Measurements from ENCODE around the gene FOXK2. TPM values are rescaled to one million over a fixed set of nuclear protein-coding genes. Genes with fewer than 3 reads are reported as not detected.
"Not testable (repeated sequence)": the region's sequence is repeated elsewhere in the genome, so short reads cannot be mapped to it uniquely, and the experiment has no call there.

The FOXK2 gene
- total RNA-seq, 1 experiment from 2014 or later = 22.4 TPM

DNA sequence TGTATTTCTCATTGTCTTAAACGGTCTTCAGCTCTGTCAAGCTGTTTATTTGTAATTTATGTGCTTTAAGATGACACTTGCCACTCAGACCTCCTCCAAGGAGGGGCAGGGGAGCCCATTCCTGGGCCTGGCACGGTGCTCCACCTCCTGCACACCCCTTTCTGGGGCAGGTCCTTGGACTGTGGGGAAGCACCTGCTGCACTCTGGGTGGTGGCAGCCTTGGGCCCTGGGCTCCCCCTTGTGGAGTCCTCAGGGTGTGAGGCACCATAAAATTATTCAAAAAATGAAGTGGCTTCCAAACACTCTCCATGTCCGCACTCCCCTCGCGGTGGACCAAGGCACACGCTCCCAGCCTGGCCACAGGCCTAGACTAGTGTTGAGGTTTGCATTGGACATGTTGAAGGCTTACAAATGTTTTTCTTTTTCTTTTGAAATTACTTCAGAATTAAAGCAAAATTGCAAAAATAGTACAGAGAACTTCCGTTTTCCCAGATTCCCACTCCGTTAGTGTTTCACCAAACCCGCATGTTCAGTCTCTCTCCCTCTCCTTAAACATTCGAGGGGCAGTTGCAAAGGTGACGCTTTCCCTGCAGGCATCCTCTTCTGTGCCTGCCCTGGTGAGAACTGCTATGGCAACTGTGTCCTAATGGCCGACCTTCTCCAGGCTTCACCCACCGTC, 32.4 kb downstream of the FOXK2 start:
- H3K27me3 ChIP-seq (ENCODE audit: low read length) = no peaks in the 10 kb centered on the region
- H4K20me1 ChIP-seq (ENCODE audit: insufficient read depth, low read depth, low read length) = peaks cover 60% of the 10 kb centered on the region
- no peak overlapping the region for H3K9ac ChIP-seq (ENCODE audit: low read length)
- no peak overlapping the region for H3K4me3 ChIP-seq (ENCODE audit: low read length)
- H3K36me3 ChIP-seq (ENCODE audit: insufficient read depth, low read length) = no peaks in the 10 kb centered on the region
- no peaks in the 10 kb centered on the region for H3K9me3 ChIP-seq (ENCODE audit: low read length)
- peak; percentile 92 for DNase-seq
- no peaks in the 10 kb centered on the region for H3K9me2 ChIP-seq (replicated peaks; ENCODE audit: insufficient read depth, low read length)
- no peak overlapping the region for H2AFZ ChIP-seq (ENCODE audit: low read length)
- no peak overlapping the region for H3K27ac ChIP-seq (ENCODE audit: low read length)
- peaks cover 45% of the 10 kb centered on the region for H3K79me2 ChIP-seq (ENCODE audit: low read length)
- H3K4me2 ChIP-seq (ENCODE audit: low read depth, low read length, poor library complexity, severe bottlenecking) = no peak overlapping the region
- H3K4me1 ChIP-seq (ENCODE audit: low read length) = peaks cover 38% of the 10 kb centered on the region

DNA sequence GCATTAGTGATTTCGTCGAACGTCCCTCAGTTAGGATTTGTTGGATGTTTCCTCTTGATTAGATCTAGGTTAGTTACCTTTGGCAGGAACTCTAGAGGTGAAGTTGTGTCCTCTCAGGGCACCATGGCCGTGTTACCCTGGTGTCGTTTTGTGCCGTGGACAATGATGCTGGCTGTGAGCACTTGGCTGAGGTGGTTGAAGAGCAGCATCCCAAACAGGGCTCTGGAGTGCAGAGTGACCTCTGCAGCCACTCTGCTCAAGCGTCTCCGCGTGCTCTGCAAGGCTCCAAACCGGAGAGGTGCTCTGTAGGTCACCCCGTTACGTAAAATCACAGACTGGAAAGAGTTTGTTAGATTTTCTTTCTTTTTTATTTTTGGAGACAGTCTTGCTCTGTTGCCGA, 33.0 kb downstream of the FOXK2 start:
- Histone ChIP-seq H3K4me3 (ENCODE audit: low read length) (no peak overlapping the region), H3K79me2 (ENCODE audit: low read length) (peaks cover 43% of the 10 kb centered on the region), H3K9me2 (replicated peaks; ENCODE audit: insufficient read depth, low read length) (no peaks in the 10 kb centered on the region), H3K4me2 (ENCODE audit: low read depth, low read length, poor library complexity, severe bottlenecking) (no peak overlapping the region), H3K36me3 (ENCODE audit: insufficient read depth, low read length) (no peaks in the 10 kb centered on the region), H4K20me1 (ENCODE audit: insufficient read depth, low read depth, low read length) (peaks cover 55% of the 10 kb centered on the region), H3K27me3 (ENCODE audit: low read length) (no peaks in the 10 kb centered on the region), H3K9ac (ENCODE audit: low read length) (no peak overlapping the region), H2AFZ (ENCODE audit: low read length) (no peak overlapping the region), H3K27ac (ENCODE audit: low read length) (no peak overlapping the region), H3K4me1 (ENCODE audit: low read length) (peaks cover 35% of the 10 kb centered on the region), H3K9me3 (ENCODE audit: low read length) (no peaks in the 10 kb centered on the region)
- DNase-seq = no peak

DNA sequence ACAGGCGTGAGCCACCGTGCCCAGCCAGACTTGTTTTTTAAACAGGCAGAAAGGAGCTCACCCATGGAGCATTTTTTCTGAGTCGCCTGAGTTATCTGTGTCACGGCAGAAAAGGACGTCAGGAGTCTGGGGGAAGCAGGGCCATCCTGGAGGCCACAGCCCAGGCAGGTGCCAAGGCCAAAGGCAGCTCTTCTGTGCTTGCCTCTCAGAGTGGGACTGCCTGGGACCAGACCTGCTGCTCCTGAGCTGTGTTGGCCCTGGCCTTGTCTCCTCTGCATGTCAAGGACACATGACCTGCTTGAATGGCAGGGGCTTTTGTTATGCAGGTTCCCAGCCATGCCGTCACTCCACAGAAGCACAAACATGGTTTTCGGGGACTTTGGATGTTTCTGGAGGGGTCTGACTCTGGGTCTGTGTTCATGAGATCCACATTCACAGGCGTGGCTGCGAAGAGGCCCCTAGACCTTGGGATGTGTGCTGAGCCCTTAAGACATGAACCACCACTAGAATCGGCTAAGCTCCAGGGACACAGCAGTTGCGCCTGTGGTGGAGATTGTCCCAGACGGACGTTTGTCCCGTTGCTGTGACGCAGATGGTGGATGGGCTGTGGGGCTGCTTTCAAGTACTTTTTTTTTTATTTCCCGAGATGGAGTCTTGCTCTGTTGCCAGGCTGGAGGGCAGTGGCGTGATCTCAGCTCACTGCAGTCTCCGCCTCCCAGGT, 33.8 kb downstream of the FOXK2 start:
- Histone ChIP-seq H3K9me2 (replicated peaks; ENCODE audit: insufficient read depth, low read length) (no peaks in the 10 kb centered on the region), H3K4me3 (ENCODE audit: low read length) (peak overlapping the region; percentile 59; the same call in 1 of the 2 replicates), H3K9ac (ENCODE audit: low read length) (peak overlapping the region; percentile 52), H3K27me3 (ENCODE audit: low read length) (no peaks in the 10 kb centered on the region), H3K9me3 (ENCODE audit: low read length) (no peaks in the 10 kb centered on the region), H3K27ac (ENCODE audit: low read length) (no peak overlapping the region), H3K79me2 (ENCODE audit: low read length) (peaks cover 43% of the 10 kb centered on the region), H4K20me1 (ENCODE audit: insufficient read depth, low read depth, low read length) (peaks cover 52% of the 10 kb centered on the region), H3K4me1 (ENCODE audit: low read length) (peaks cover 35% of the 10 kb centered on the region), H3K36me3 (ENCODE audit: insufficient read depth, low read length) (no peaks in the 10 kb centered on the region), H2AFZ (ENCODE audit: low read length) (no peak overlapping the region), H3K4me2 (ENCODE audit: low read depth, low read length, poor library complexity, severe bottlenecking) (peak overlapping the region; percentile 89)
- no peak for DNase-seq

DNA sequence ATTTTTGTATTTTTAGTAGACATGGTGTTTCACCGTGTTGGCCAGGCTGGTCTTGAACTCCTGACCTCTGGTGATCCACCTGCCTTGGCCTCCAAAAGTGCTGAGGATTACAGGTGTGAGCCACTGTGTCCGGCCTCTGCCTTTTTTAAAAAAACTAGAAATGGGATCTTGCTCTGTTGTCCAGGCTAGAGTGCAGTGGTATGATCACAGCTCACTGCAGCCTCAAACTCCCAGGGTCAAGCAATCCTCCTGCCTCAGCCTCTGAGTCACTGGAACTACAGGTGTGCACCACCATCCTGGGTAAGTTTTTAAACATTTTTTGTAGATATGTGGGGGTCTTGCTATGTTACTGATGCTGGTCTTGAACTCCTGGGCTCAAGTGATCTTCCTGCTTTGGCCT, 38.0 kb downstream of the FOXK2 start:
- H3K4me1 ChIP-seq (ENCODE audit: low read length) = peaks cover 26% of the 10 kb centered on the region
- not testable (repeated sequence) for H3K36me3 ChIP-seq (ENCODE audit: insufficient read depth, low read length); H3K4me3 ChIP-seq (ENCODE audit: low read length); H3K9ac ChIP-seq (ENCODE audit: low read length); H3K9me2 ChIP-seq (replicated peaks; ENCODE audit: insufficient read depth, low read length); H3K27ac ChIP-seq (ENCODE audit: low read length); DNase-seq; H3K4me2 ChIP-seq (ENCODE audit: low read depth, low read length, poor library complexity, severe bottlenecking); H3K9me3 ChIP-seq (ENCODE audit: low read length); H3K27me3 ChIP-seq (ENCODE audit: low read length); H2AFZ ChIP-seq (ENCODE audit: low read length)
- H4K20me1 ChIP-seq (ENCODE audit: insufficient read depth, low read depth, low read length) = peaks cover 39% of the 10 kb centered on the region
- peaks cover 75% of the 10 kb centered on the region for H3K79me2 ChIP-seq (ENCODE audit: low read length)

DNA sequence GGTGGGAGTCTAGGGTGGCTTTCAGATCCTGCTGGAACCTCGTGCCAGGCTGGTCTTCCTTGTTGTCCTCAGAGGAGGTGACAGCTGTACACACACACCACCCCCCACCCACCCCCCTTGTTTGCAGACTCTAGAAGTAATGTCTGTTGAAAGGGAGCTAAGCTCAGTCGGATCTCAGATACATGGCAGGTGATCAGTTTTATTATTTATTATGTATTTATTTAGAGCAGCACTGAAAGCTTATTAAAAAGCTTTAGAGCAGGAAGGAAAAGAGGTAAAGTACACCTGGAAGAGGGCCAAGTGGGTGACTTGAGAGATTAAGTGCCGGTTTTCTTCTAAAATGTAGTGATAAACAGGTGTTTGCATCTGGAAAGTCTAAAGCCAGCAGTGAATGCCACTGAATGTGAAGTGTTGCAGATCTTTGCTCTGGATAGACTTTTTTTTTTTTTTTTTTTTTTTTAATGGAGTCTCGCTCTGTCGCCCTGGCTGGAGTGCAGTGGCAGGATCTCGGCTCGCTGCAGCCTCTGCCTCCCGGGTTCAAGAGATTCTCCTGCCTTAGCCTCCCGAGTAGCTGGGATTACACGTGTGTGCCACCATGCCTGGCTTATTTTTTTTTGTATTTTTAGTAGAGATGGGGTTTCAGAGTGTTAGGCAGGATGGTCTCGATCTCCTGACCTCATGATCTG, 40.2 kb downstream of the FOXK2 start:
- no peak overlapping the region for H3K4me3 ChIP-seq (ENCODE audit: low read length)
- no peak overlapping the region for H2AFZ ChIP-seq (ENCODE audit: low read length)
- DNase-seq = no peak
- no peak overlapping the region for H3K4me2 ChIP-seq (ENCODE audit: low read depth, low read length, poor library complexity, severe bottlenecking)
- no peak overlapping the region for H3K27ac ChIP-seq (ENCODE audit: low read length)
- no peaks in the 10 kb centered on the region for H3K27me3 ChIP-seq (ENCODE audit: low read length)
- peaks cover 22% of the 10 kb centered on the region for H4K20me1 ChIP-seq (ENCODE audit: insufficient read depth, low read depth, low read length)
- H3K79me2 ChIP-seq (ENCODE audit: low read length) = peaks cover 71% of the 10 kb centered on the region
- H3K36me3 ChIP-seq (ENCODE audit: insufficient read depth, low read length) = no peaks in the 10 kb centered on the region
- H3K9me2 ChIP-seq (replicated peaks; ENCODE audit: insufficient read depth, low read length) = no peaks in the 10 kb centered on the region
- H3K4me1 ChIP-seq (ENCODE audit: low read length) = peaks cover 8% of the 10 kb centered on the region
- H3K9ac ChIP-seq (ENCODE audit: low read length) = no peak overlapping the region
- no peaks in the 10 kb centered on the region for H3K9me3 ChIP-seq (ENCODE audit: low read length)

DNA sequence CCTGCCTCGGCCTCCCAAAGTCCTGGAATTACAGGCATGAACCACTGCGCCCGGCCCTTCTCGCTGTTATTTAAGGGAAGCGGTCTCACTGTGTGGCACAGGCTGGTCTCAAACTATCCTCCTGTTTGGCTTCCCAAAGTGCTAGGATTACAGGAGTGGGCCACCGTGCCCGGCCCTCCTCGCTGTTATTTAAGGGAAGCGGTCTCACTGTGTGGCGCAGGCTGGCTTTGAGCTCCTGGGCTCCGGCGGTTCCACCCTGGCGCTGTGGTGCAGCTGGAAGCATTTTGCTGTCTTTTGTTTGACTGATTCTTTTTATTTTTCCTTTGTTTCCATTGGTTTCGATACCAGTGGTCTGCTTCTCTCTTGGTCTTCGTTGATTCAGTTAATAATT, 40.7 kb downstream of the FOXK2 start:
- Histone ChIP-seq H4K20me1 (ENCODE audit: insufficient read depth, low read depth, low read length) (peaks cover 22% of the 10 kb centered on the region), H3K4me2 (ENCODE audit: low read depth, low read length, poor library complexity, severe bottlenecking) (no peak overlapping the region), H3K9ac (ENCODE audit: low read length) (no peak overlapping the region), H3K9me3 (ENCODE audit: low read length) (no peaks in the 10 kb centered on the region), H3K4me1 (ENCODE audit: low read length) (peaks cover 3% of the 10 kb centered on the region), H3K79me2 (ENCODE audit: low read length) (peaks cover 66% of the 10 kb centered on the region), H3K27me3 (ENCODE audit: low read length) (no peaks in the 10 kb centered on the region), H3K36me3 (ENCODE audit: insufficient read depth, low read length) (no peaks in the 10 kb centered on the region), H2AFZ (ENCODE audit: low read length) (no peak overlapping the region), H3K9me2 (replicated peaks; ENCODE audit: insufficient read depth, low read length) (no peaks in the 10 kb centered on the region), H3K27ac (ENCODE audit: low read length) (no peak overlapping the region), H3K4me3 (ENCODE audit: low read length) (no peak overlapping the region)
- DNase-seq = no peak

DNA sequence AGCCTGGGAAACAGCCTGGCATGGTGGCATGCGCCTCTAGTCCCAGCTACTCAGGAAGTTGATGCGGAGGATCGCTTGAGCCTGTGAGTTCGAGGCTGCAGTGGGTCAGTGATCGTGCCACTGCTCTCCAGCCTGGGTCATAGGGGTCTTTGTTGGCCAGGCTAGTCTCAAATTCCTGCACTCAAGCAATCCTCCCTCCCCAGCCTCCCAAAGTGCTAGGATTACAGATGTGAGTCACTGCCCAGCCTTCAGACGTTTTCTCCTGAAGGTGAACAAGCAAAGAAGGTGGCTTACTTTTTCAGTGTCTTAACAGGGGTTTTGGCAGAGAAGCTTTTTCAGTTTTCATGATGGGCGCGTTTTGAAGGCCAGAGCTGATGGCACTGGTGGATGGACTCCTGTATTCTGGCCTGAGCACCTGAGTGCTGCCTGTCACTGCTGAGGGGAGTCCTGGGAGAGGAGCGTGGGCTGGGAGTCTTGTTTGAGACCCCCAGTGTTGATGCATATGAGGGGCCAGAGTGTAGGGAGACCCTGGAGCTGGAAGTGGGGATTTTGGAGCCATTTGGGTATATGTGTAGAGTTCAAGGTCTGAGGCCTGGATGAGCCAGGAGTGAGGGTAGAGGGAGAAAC, 41.4 kb downstream of the FOXK2 start:
- no peaks in the 10 kb centered on the region for H3K4me1 ChIP-seq (ENCODE audit: low read length)
- H3K79me2 ChIP-seq (ENCODE audit: low read length) = peaks cover 61% of the 10 kb centered on the region
- DNase-seq = no peak
- H3K9me3 ChIP-seq (ENCODE audit: low read length) = no peaks in the 10 kb centered on the region
- H3K27me3 ChIP-seq (ENCODE audit: low read length) = no peaks in the 10 kb centered on the region
- no peak overlapping the region for H3K4me2 ChIP-seq (ENCODE audit: low read depth, low read length, poor library complexity, severe bottlenecking)
- no peak overlapping the region for H3K27ac ChIP-seq (ENCODE audit: low read length)
- no peak overlapping the region for H3K9ac ChIP-seq (ENCODE audit: low read length)
- H4K20me1 ChIP-seq (ENCODE audit: insufficient read depth, low read depth, low read length) = peaks cover 22% of the 10 kb centered on the region
- no peak overlapping the region for H2AFZ ChIP-seq (ENCODE audit: low read length)
- no peak overlapping the region for H3K4me3 ChIP-seq (ENCODE audit: low read length)
- no peaks in the 10 kb centered on the region for H3K9me2 ChIP-seq (replicated peaks; ENCODE audit: insufficient read depth, low read length)
- H3K36me3 ChIP-seq (ENCODE audit: insufficient read depth, low read length) = no peaks in the 10 kb centered on the region
